Measurements from ENCODE around the gene SGMS2. TPM values are rescaled to one million over a fixed set of nuclear protein-coding genes. Genes with fewer than 3 reads are reported as not detected.

SGMS2 gene
- total RNA-seq, 1 experiment from 2014 or later, result 58.7 TPM

GRCh38 chr4:107863850-107864371, 39.2 kb downstream of the SGMS2 start:
- intact Hi-C loops (cut with micrococcal nuclease), result loop anchor here (2.0 kb wide), 1 partner anchor 39 kb away; the partner anchor contains the start of gene SGMS2
- DNase-seq (peak; percentile 72), ATAC-seq (peak; percentile 66)
- peaks cover 29% of the 10 kb centered on the region for H3K4me1 ChIP-seq (ENCODE audit: insufficient read depth, low read length)
- POLR2A ChIA-PET (ENCODE audit: unreplicated experiment), result no interaction called here
- CTCF ChIA-PET, result no interaction called here
- peak overlapping the region; percentile 43 for H3K4me2 ChIP-seq (ENCODE audit: low read length)
- peak overlapping the region; percentile 77 for H3K27ac ChIP-seq (ENCODE audit: low read length)
- H3K9me2 ChIP-seq (replicated peaks; ENCODE audit: low read length), result no peaks in the 10 kb centered on the region
- BruUV-seq (replicated peaks), result no TSS peak
- H4K20me1 ChIP-seq (ENCODE audit: low read length), result no peaks in the 10 kb centered on the region
- H3K9ac ChIP-seq (ENCODE audit: low read length), result no peak overlapping the region
- TF ChIP-seq CTCF (conservative IDR thresholded peaks at IDR 0.05; ENCODE audit: low read depth, low read length), result no peak
- no peak for TF ChIP-seq EZH2 (IDR thresholded peaks at IDR 0.05; ENCODE audit: low read length, unreplicated experiment)
- no peak for TF ChIP-seq EZH2phosphoT487 (IDR thresholded peaks at IDR 0.05; ENCODE audit: borderline replicate concordance, low read length)
- no peaks in the 10 kb centered on the region for H3K79me2 ChIP-seq (ENCODE audit: low read length)
- no peaks in the 10 kb centered on the region for H3K27me3 ChIP-seq (ENCODE audit: low read length)
- H3F3A ChIP-seq (ENCODE audit: low read length, unreplicated experiment), result no peaks in the 10 kb centered on the region
- no peak overlapping the region for H3K4me3 ChIP-seq (ENCODE audit: low read length)
- no peaks in the 10 kb centered on the region for H3K9me3 ChIP-seq (ENCODE audit: low read length)
- H3K36me3 ChIP-seq (ENCODE audit: low read depth, low read length), result 0 out of 2 replicates have a peak, but pooled peaks cover 2% of the 10 kb centered on the region
- H2AFZ ChIP-seq (ENCODE audit: low read length), result no peak overlapping the region

GRCh38 chr4:107866726-107867125, 42.0 kb downstream of the SGMS2 start:
- Histone ChIP-seq H3K36me3 (ENCODE audit: low read depth, low read length) (no peaks in the 10 kb centered on the region), H3K27me3 (ENCODE audit: low read length) (no peaks in the 10 kb centered on the region), H3K79me2 (ENCODE audit: low read length) (no peaks in the 10 kb centered on the region), H2AFZ (ENCODE audit: low read length) (no peak overlapping the region), H3K9ac (ENCODE audit: low read length) (no peak overlapping the region), H3K9me3 (ENCODE audit: low read length) (no peaks in the 10 kb centered on the region), H3F3A (ENCODE audit: low read length, unreplicated experiment) (no peaks in the 10 kb centered on the region), H3K9me2 (replicated peaks; ENCODE audit: low read length) (no peaks in the 10 kb centered on the region), H3K4me2 (ENCODE audit: low read length) (no peak overlapping the region), H3K27ac (ENCODE audit: low read length) (no peak overlapping the region), H3K4me1 (ENCODE audit: insufficient read depth, low read length) (peaks cover 29% of the 10 kb centered on the region), H4K20me1 (ENCODE audit: low read length) (0 out of 2 replicates have a peak, but pooled peaks cover 4% of the 10 kb centered on the region), H3K4me3 (ENCODE audit: low read length) (no peak overlapping the region)
- DNase-seq, result no peak
- TF ChIP-seq CTCF (conservative IDR thresholded peaks at IDR 0.05; ENCODE audit: low read depth, low read length) (no peak), EZH2 (IDR thresholded peaks at IDR 0.05; ENCODE audit: low read length, unreplicated experiment) (no peak), EZH2phosphoT487 (IDR thresholded peaks at IDR 0.05; ENCODE audit: borderline replicate concordance, low read length) (no peak)
- CTCF ChIA-PET, result no interaction called here
- ATAC-seq, result no peak
- no TSS peak for BruUV-seq (replicated peaks)
- intact Hi-C loops (cut with micrococcal nuclease), result no loop called here
- POLR2A ChIA-PET (ENCODE audit: unreplicated experiment), result no interaction called here

GRCh38 chr4:107870236-107870635, 45.5 kb downstream of the SGMS2 start:
- Histone ChIP-seq H3K36me3 (ENCODE audit: low read depth, low read length) (no peaks in the 10 kb centered on the region; the same call in 1 of the 2 replicates), H3F3A (ENCODE audit: low read length, unreplicated experiment) (no peaks in the 10 kb centered on the region), H3K9me2 (replicated peaks; ENCODE audit: low read length) (no peaks in the 10 kb centered on the region), H3K4me2 (ENCODE audit: low read length) (no peak overlapping the region), H3K9ac (ENCODE audit: low read length) (no peak overlapping the region), H3K27ac (ENCODE audit: low read length) (no peak overlapping the region), H2AFZ (ENCODE audit: low read length) (no peak overlapping the region), H4K20me1 (ENCODE audit: low read length) (0 out of 2 replicates have a peak, but pooled peaks cover 4% of the 10 kb centered on the region), H3K4me1 (ENCODE audit: insufficient read depth, low read length) (no peaks in the 10 kb centered on the region), H3K79me2 (ENCODE audit: low read length) (no peaks in the 10 kb centered on the region), H3K9me3 (ENCODE audit: low read length) (no peaks in the 10 kb centered on the region), H3K4me3 (ENCODE audit: low read length) (no peak overlapping the region), H3K27me3 (ENCODE audit: low read length) (no peaks in the 10 kb centered on the region)
- TF ChIP-seq EZH2 (IDR thresholded peaks at IDR 0.05; ENCODE audit: low read length, unreplicated experiment) (no peak), CTCF (conservative IDR thresholded peaks at IDR 0.05; ENCODE audit: low read depth, low read length) (no peak), EZH2phosphoT487 (IDR thresholded peaks at IDR 0.05; ENCODE audit: borderline replicate concordance, low read length) (no peak)
- BruUV-seq (replicated peaks), result no TSS peak
- POLR2A ChIA-PET (ENCODE audit: unreplicated experiment), result no interaction called here
- CTCF ChIA-PET, result no interaction called here
- no peak for DNase-seq
- no peak for ATAC-seq
- intact Hi-C loops (cut with micrococcal nuclease), result no loop called here

All from PC-3 (cell line).